ENCODE measurements around the gene MED31.

MED31 gene

DNA sequence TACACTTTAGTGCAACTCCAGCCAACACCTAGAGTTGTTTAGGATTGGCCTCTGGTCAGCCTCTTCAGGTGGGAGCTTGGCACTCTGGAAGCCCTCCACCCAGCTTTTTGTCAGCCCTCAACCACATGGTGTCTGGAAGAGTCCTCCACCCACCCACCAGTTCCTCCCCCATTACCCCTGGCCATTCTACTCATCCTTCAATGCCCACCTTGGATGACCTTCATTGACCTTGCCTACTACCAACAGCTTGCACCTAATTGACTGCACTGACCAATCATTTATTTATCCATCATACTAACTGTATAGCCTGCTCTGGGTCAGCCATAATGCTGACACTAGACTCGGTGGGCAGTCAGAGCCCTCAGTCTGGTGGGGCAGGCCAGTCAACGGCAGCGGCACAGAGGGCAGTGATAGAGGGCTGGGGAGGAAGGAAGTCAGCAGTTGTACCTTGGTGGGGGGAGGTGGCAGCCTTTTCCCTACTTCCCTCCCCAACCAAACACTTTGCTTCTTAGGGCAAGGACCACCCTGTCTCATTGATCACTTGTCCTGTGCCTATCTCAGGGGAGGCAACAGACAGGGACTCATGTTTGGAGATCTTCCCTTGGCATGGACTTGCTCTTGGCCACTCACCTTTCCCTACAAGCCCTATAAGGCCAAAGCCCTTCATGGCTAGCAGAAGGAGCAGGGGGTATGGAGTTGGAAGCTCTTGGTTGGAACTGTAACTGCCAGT is 32.5 kb upstream of the MED31 start:
- no peaks in the 10 kb centered on the region for H3K4me1 Mint-ChIP-seq (ENCODE audit: low read depth)
- H3K36me3 Mint-ChIP-seq (ENCODE audit: low read depth) = no peaks in the 10 kb centered on the region
- no peak overlapping the region for H3K4me3 Mint-ChIP-seq
- H3K27me3 Mint-ChIP-seq (ENCODE audit: low read depth) = peaks cover 29% of the 10 kb centered on the region
- no peaks in the 10 kb centered on the region for H3K9me3 Mint-ChIP-seq
- H3K27ac Mint-ChIP-seq = no peak overlapping the region

- H3K27me3 Mint-ChIP-seq (ENCODE audit: low read depth) = peaks cover 37% of the 10 kb centered on the region
- H3K4me1 Mint-ChIP-seq (ENCODE audit: low read depth) = no peaks in the 10 kb centered on the region
- H3K9me3 Mint-ChIP-seq = no peaks in the 10 kb centered on the region
- H3K27ac Mint-ChIP-seq = no peak overlapping the region
- H3K4me3 Mint-ChIP-seq = no peak overlapping the region
- no peaks in the 10 kb centered on the region for H3K36me3 Mint-ChIP-seq (ENCODE audit: low read depth)
These were observed 31.8 kb upstream of the MED31 start for GRCh38 chr17:6683081-6683684.

GRCh38 chr17:6682339-6682738 is 30.9 kb upstream of the MED31 start:
- no peak overlapping the region for H3K4me3 Mint-ChIP-seq
- no peak overlapping the region for H3K27ac Mint-ChIP-seq
- H3K4me1 Mint-ChIP-seq (ENCODE audit: low read depth) = peaks cover 3% of the 10 kb centered on the region
- H3K36me3 Mint-ChIP-seq (ENCODE audit: low read depth) = no peaks in the 10 kb centered on the region
- H3K9me3 Mint-ChIP-seq = no peaks in the 10 kb centered on the region
- peaks cover 39% of the 10 kb centered on the region for H3K27me3 Mint-ChIP-seq (ENCODE audit: low read depth)

- Mint-ChIP-seq H3K27me3 (ENCODE audit: low read depth) (peaks cover 42% of the 10 kb centered on the region), H3K4me1 (ENCODE audit: low read depth) (peaks cover 6% of the 10 kb centered on the region), H3K4me3 (no peak overlapping the region), H3K9me3 (no peaks in the 10 kb centered on the region), H3K27ac (no peak overlapping the region), H3K36me3 (ENCODE audit: low read depth) (no peaks in the 10 kb centered on the region)
These were observed 30.3 kb upstream of the MED31 start for GRCh38 chr17:6681671-6682070.

DNA sequence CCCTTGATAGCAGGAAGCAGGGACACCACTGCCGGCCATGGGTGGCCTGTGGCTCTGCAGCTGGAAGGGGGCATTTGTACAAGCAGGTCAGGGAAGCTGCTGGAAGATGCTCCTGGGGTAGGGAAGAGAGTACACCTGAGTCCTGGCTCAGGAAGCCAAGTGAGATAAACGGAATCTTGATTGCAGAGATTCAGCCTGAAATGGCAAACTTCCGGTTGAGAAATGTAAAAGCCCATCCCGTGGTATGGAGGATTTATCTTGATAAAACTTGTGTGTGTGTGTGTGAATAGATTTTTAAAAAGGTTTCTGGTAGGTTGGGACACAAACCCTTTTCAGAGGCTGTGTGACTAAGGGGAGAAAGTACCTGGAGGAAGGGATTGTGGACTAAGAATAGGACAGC is 29.8 kb upstream of the MED31 start:
- Mint-ChIP-seq H3K36me3 (ENCODE audit: low read depth) (no peaks in the 10 kb centered on the region), H3K27ac (no peak overlapping the region), H3K27me3 (ENCODE audit: low read depth) (peaks cover 43% of the 10 kb centered on the region), H3K4me3 (no peak overlapping the region), H3K9me3 (no peaks in the 10 kb centered on the region), H3K4me1 (ENCODE audit: low read depth) (peaks cover 6% of the 10 kb centered on the region)

- H3K4me1 Mint-ChIP-seq (ENCODE audit: low read depth) = peaks cover 6% of the 10 kb centered on the region
- H3K27ac Mint-ChIP-seq = no peak overlapping the region
- H3K36me3 Mint-ChIP-seq (ENCODE audit: low read depth) = no peaks in the 10 kb centered on the region
- H3K4me3 Mint-ChIP-seq = no peak overlapping the region
- no peaks in the 10 kb centered on the region for H3K9me3 Mint-ChIP-seq
- peaks cover 47% of the 10 kb centered on the region for H3K27me3 Mint-ChIP-seq (ENCODE audit: low read depth)
These were observed 27.8 kb upstream of the MED31 start for GRCh38 chr17:6679241-6679640.

- Mint-ChIP-seq H3K27me3 (ENCODE audit: low read depth) (peaks cover 47% of the 10 kb centered on the region), H3K36me3 (ENCODE audit: low read depth) (no peaks in the 10 kb centered on the region), H3K27ac (no peak overlapping the region), H3K9me3 (no peaks in the 10 kb centered on the region), H3K4me3 (no peak overlapping the region), H3K4me1 (ENCODE audit: low read depth) (peaks cover 6% of the 10 kb centered on the region)
These were observed 26.5 kb upstream of the MED31 start for GRCh38 chr17:6677946-6678345.

GRCh38 chr17:6677158-6677831 is 25.9 kb upstream of the MED31 start:
- H3K36me3 Mint-ChIP-seq (ENCODE audit: low read depth) = no peaks in the 10 kb centered on the region
- no peaks in the 10 kb centered on the region for H3K9me3 Mint-ChIP-seq
- H3K4me3 Mint-ChIP-seq = no peak overlapping the region
- H3K27ac Mint-ChIP-seq = no peak overlapping the region
- peaks cover 6% of the 10 kb centered on the region for H3K4me1 Mint-ChIP-seq (ENCODE audit: low read depth)
- peaks cover 47% of the 10 kb centered on the region for H3K27me3 Mint-ChIP-seq (ENCODE audit: low read depth)

- Mint-ChIP-seq H3K27me3 (ENCODE audit: low read depth) (peaks cover 42% of the 10 kb centered on the region), H3K4me3 (no peak overlapping the region)
These were observed 25.4 kb upstream of the MED31 start for GRCh38 chr17:6676802-6677157.

GRCh38 chr17:6675201-6675825 is 23.9 kb upstream of the MED31 start:
- Mint-ChIP-seq H3K4me3 (no peak overlapping the region), H3K36me3 (ENCODE audit: low read depth) (no peaks in the 10 kb centered on the region), H3K4me1 (ENCODE audit: low read depth) (peaks cover 6% of the 10 kb centered on the region), H3K27me3 (ENCODE audit: low read depth) (peaks cover 32% of the 10 kb centered on the region), H3K27ac (no peak overlapping the region), H3K9me3 (no peaks in the 10 kb centered on the region)

More at GRCh38 chr17:6676802-6677157, 25.4 kb upstream of the MED31 start:
- H3K9me3 Mint-ChIP-seq = no peaks in the 10 kb centered on the region
- no peak overlapping the region for H3K27ac Mint-ChIP-seq
- H3K4me1 Mint-ChIP-seq (ENCODE audit: low read depth) = peaks cover 6% of the 10 kb centered on the region
- no peaks in the 10 kb centered on the region for H3K36me3 Mint-ChIP-seq (ENCODE audit: low read depth)

DNA sequence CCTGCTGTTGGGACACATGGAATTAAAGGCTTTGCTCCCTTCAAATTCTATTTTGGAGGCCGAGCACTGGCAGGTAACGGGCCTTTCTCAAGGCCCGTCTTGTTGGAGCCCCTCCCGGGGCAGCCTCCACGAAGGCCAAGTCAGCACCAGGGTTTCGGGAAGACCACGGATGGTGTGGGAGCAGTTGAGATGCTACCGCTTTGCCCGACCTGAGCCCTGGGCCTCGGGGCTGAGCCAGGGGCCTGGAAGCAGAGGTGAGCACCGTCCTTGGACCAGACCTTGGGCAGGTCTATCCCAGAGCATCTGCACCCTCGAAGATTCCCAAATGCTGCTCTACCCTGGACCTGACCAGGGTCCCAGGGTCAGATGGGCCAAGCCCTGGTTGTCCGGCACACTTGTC is 23.2 kb upstream of the MED31 start:
- H3K27me3 Mint-ChIP-seq (ENCODE audit: low read depth) = peaks cover 27% of the 10 kb centered on the region
- no peak overlapping the region for H3K27ac Mint-ChIP-seq
- H3K4me3 Mint-ChIP-seq = no peak overlapping the region
- no peaks in the 10 kb centered on the region for H3K9me3 Mint-ChIP-seq
- peaks cover 7% of the 10 kb centered on the region for H3K4me1 Mint-ChIP-seq (ENCODE audit: low read depth)
- H3K36me3 Mint-ChIP-seq (ENCODE audit: low read depth) = no peaks in the 10 kb centered on the region

DNA sequence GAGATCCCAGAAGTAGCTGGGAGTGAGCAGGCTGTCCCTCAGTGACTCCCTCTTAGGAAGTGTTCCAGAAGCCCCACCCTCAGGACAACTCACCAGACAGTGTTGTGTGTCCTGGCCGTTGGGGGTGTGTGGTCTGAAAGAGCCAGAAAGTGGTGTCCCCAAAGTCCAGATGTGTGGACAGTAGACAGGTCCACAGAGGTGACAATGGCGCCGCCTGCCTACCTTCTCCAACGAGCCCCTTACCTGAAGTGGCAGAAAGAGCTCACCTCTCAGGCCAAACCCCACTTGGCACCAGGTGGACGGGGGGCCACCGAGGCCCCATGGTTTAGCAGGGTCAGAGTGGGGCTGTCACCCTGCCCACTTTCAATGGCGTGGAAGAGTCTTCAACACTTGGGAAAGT is 20.0 kb upstream of the MED31 start:
- H3K9me3 Mint-ChIP-seq = no peaks in the 10 kb centered on the region

DNA sequence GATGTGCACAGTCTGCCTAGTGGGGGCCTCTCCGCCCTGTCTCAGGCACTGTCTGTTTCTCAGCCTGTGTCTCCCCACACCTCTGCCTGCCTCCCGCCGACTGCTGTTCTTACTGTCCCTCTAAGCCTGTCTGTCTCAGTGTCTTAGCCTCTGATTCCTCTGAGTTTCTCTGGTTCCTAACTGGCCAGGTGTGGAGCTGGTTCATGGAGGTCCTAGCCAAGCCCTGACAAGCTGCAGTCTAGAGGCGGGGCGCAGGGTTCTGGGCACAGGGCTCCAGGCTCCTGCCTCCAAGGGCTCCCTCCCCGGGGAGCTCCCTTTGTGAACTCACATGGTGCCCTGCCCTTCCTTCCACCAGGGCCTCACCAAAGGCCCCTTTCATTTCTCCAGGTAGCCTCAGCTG is 19.6 kb upstream of the MED31 start:
- Mint-ChIP-seq H3K36me3 (ENCODE audit: low read depth) (no peaks in the 10 kb centered on the region), H3K27me3 (ENCODE audit: low read depth) (peaks cover 15% of the 10 kb centered on the region), H3K4me1 (ENCODE audit: low read depth) (peaks cover 2% of the 10 kb centered on the region), H3K4me3 (no peak overlapping the region), H3K27ac (no peak overlapping the region), H3K9me3 (no peaks in the 10 kb centered on the region)

More for the DNA sequence above, 20.0 kb upstream of the MED31 start:
- H3K27me3 Mint-ChIP-seq (ENCODE audit: low read depth) = peaks cover 19% of the 10 kb centered on the region
- H3K4me1 Mint-ChIP-seq (ENCODE audit: low read depth) = peaks cover 2% of the 10 kb centered on the region
- H3K36me3 Mint-ChIP-seq (ENCODE audit: low read depth) = no peaks in the 10 kb centered on the region
- H3K27ac Mint-ChIP-seq = no peak overlapping the region
- no peak overlapping the region for H3K4me3 Mint-ChIP-seq

DNA sequence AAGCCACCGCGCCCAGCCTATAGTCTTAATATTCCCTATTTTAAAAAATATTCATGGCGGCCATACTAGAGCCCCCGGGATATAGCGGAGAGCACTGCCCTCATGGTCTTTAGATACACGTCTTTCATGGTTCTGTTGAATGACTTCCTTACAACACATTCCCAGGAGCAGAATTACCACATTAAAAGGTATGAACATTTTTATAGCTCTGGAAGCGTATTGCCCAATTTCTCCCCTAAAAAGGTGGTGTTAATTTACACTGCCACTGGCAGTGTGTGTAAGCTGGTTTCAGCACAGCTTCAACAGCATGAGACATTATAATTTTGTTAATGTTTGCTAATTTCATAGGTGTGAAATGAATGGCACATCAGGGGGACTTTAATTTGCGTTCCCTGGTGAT is 19.2 kb upstream of the MED31 start:
- Mint-ChIP-seq H3K27ac (no peak overlapping the region), H3K9me3 (no peaks in the 10 kb centered on the region), H3K4me1 (ENCODE audit: low read depth) (peaks cover 2% of the 10 kb centered on the region), H3K4me3 (no peak overlapping the region), H3K27me3 (ENCODE audit: low read depth) (peaks cover 11% of the 10 kb centered on the region), H3K36me3 (ENCODE audit: low read depth) (no peaks in the 10 kb centered on the region)
